ENCODE results near the gene HMGCS2. TPM values are rescaled to one million over a fixed set of nuclear protein-coding genes. Genes with fewer than 3 reads are reported as not detected.

The HMGCS2 gene
- total and polyA plus RNA-seq, 4 donors, result 297 to 944 (median 841) TPM

Other genes with a start within 250 kb of the HMGCS2 start
- 1 to 10 TPM; 4.4 to 4.5 TPM for gene ZNF697, start 120.6 kb downstream of the HMGCS2 start, total RNA-seq
- 1 to 10 TPM in 1 of 2 donors, under 1 TPM in 1; 0.89 to 2.1 TPM for gene ZNF697, start 120.6 kb downstream of the HMGCS2 start, polyA plus RNA-seq
- 10 to 100 TPM; 48.0 to 59.7 TPM for gene PHGDH, start 57.0 kb downstream of the HMGCS2 start, total RNA-seq
- gene PHGDH, start 57.0 kb downstream of the HMGCS2 start, polyA plus RNA-seq, result 100 to 1,000 TPM; 101 to 178 TPM
- under 1 TPM; 0.08 to 0.19 TPM for gene REG4, start 42.6 kb upstream of the HMGCS2 start, total RNA-seq
- under 1 TPM in 1 of 2 donors, not detected in 1; 0.15 TPM for gene REG4, start 42.6 kb upstream of the HMGCS2 start, polyA plus RNA-seq
- gene ADAM30, start 127.6 kb upstream of the HMGCS2 start, total RNA-seq, result not detected
- gene ADAM30, start 127.6 kb upstream of the HMGCS2 start, polyA plus RNA-seq, result not detected